Stimulated activated effector memory CD8-positive, alpha-beta T cell treated with anti-CD3 and anti-CD28 coated beads, Interleukin-12 subunit alpha, Interleukin-12 subunit beta, amount 100 ng/mL, for 72 hours (primary cell): ENCODE measurements around the gene BORCS6.

ENCODE experiments used
- ATAC-seq: fragments of 150-1000 bp; cut with Tn5 transposase; 2 replicates; pipeline ENCODE4 v1.10.0; 2021
- DNase-seq, 2 donors: peaks; one replicate each; pipeline ENCODE4 v3.0.0; 2021 to 2022; ENCODE audit warnings: low spot score in 2 of 2
- H3K27ac Mint-ChIP-seq: one replicate; pipeline ENCODE4 v1.8.0; 2022; ENCODE audit warnings: mild to moderate bottlenecking, mixed read lengths
- H3K36me3 Mint-ChIP-seq: one replicate; pipeline ENCODE4 v1.8.0; 2022; ENCODE audit warnings: mild to moderate bottlenecking, mixed read lengths
- H3K4me1 Mint-ChIP-seq: one replicate; pipeline ENCODE4 v1.8.0; 2022; ENCODE audit warnings: mixed read lengths
- H3K4me3 Mint-ChIP-seq: one replicate; pipeline ENCODE4 v1.8.0; 2022; ENCODE audit warnings: mild to moderate bottlenecking, mixed read lengths
- H3K9me3 Mint-ChIP-seq: one replicate; pipeline ENCODE4 v1.8.0; 2022; ENCODE audit warnings: mixed read lengths

The BORCS6 gene

DNA sequence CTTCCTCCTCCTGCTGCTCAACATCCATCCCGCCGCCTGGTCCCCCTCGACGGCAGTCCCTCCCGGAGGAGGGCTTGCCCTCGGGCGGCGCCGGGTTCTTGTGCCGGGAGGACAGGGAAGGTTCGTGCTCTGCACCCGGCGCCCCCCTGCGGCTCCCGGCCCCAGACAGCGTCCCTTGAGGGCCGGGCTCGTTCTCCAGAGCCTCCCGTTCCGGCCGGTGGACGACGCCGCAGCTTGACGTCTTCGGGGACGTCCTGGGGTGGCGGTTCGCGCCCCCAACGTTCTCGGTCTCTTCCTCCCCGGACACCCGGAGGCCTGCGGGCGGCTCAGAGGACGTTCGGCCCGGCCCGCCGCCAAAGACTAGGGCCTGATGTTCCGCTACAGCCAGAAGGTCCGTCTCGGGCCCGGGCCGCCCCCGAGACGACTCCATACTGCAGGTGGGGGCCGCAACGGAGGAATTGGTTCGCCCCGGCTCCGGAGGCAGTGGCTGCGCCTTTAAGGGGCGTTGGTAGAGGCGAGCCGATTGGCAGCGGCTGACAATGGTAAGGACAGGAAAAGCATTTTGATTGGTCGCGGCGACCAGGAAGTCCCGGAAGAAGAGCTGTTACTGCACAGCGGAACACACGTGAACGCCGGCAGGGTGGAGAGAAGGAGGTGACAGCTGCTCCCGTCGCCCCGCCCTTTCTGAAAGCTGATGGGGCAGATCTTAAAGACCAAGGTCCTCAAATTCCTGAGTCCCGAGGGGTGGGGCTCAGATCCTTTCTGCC lies at the start of gene BORCS6:
TSS of gene BORCS6 (minus strand) at position 470 of the 767 bp plus-strand sequence. CDS start at position 430, 40 bp downstream.
- H3K9me3 Mint-ChIP-seq: no peaks in the 10 kb centered on the region
- DNase-seq: peak; percentile 78 to 96
- H3K4me3 Mint-ChIP-seq: no peak within 1 kb of the TSS
- no peak within 1 kb of the TSS for H3K27ac Mint-ChIP-seq
- ATAC-seq: peak; percentile 77
- no peaks in the 10 kb centered on the region for H3K36me3 Mint-ChIP-seq
- peaks cover 12% of the 10 kb centered on the region for H3K4me1 Mint-ChIP-seq

DNA sequence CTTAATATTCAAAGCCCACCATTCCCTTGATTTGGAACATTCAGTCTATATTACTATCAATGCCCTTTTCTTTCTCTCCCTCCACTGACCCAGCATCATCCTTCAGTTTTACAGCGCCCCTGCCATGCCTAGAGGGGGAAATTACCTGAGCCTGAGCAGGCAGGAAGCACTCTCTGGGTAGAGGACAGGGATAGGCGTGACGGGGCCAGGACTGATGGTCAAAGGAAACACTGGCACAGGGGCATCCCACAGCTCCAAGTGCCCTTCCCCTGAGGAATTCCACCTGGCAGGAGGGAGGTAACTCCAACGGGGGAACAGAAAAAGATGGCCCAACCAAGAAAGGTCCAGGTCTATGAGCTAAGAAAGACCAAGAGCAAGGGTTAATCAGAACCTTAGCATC lies 47.9 kb upstream of the BORCS6 start:
- Mint-ChIP-seq H3K4me1 (peaks cover 25% of the 10 kb centered on the region), H3K9me3 (no peaks in the 10 kb centered on the region), H3K27ac (peak overlapping the region; percentile 20), H3K4me3 (no peak overlapping the region), H3K36me3 (peaks cover 100% of the 10 kb centered on the region)
- no peak for DNase-seq
- no peak for ATAC-seq

GRCh38 chr17:8237175-8237574 lies 47.2 kb upstream of the BORCS6 start:
- no peak for DNase-seq
- no peak overlapping the region for H3K4me3 Mint-ChIP-seq
- H3K36me3 Mint-ChIP-seq: peaks cover 100% of the 10 kb centered on the region
- H3K27ac Mint-ChIP-seq: peak overlapping the region; percentile 20
- ATAC-seq: no peak
- peaks cover 24% of the 10 kb centered on the region for H3K4me1 Mint-ChIP-seq
- H3K9me3 Mint-ChIP-seq: no peaks in the 10 kb centered on the region

- peaks cover 100% of the 10 kb centered on the region for H3K36me3 Mint-ChIP-seq
- H3K27ac Mint-ChIP-seq: peak overlapping the region; percentile 9
- no peaks in the 10 kb centered on the region for H3K9me3 Mint-ChIP-seq
- DNase-seq (no peak), ATAC-seq (no peak)
- H3K4me1 Mint-ChIP-seq: peaks cover 24% of the 10 kb centered on the region
- H3K4me3 Mint-ChIP-seq: no peak overlapping the region
Measured at GRCh38 chr17:8235676-8236075, 45.7 kb upstream of the BORCS6 start.

- ATAC-seq (no peak), DNase-seq (no peak)
- peaks cover 100% of the 10 kb centered on the region for H3K36me3 Mint-ChIP-seq
- H3K27ac Mint-ChIP-seq: peak overlapping the region; percentile 84
- no peaks in the 10 kb centered on the region for H3K9me3 Mint-ChIP-seq
- peaks cover 24% of the 10 kb centered on the region for H3K4me1 Mint-ChIP-seq
- H3K4me3 Mint-ChIP-seq: no peak overlapping the region
Measured at GRCh38 chr17:8234361-8235270, 44.6 kb upstream of the BORCS6 start.

DNA sequence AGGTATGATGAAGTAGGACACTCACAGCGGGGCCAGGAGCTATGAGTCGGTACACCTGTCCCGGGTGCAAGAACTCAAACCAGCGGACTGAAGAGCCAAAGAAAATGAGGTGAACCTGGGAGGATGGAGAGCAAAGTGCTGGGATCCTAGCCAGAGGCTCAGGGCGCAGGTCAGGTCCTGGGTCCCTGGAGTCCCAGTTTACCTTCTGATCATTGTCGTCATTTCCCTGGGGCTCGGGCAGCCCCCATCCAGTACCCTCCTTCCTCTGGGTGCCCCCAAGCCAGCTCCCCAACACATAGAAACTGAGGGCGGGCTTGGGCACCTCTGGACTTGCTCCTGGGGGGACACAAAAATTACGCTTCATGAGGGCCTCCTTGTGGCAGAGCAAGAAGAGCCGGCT lies 41.7 kb upstream of the BORCS6 start:
- H3K36me3 Mint-ChIP-seq: peaks cover 100% of the 10 kb centered on the region
- DNase-seq: no peak
- H3K9me3 Mint-ChIP-seq: no peaks in the 10 kb centered on the region
- H3K27ac Mint-ChIP-seq: no peak overlapping the region
- no peak overlapping the region for H3K4me3 Mint-ChIP-seq
- H3K4me1 Mint-ChIP-seq: peaks cover 25% of the 10 kb centered on the region
- no peak for ATAC-seq

DNA sequence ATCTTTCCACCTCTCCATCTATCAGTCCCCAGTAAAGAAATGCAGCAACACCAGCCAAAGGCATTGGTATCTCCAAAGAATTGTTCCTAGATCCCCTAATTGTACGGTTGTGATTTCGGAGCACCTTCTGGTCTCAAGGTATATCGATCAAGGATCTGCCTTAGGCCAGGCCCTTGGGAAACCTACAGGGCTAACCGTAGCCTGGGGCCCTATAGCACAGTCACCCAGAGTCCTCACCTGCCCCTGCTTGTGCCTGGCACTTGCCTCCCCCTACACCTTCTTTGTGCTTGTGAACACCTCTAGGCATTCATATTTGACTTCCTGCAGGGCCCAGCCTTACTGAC lies 37.2 kb upstream of the BORCS6 start:
- no peak for ATAC-seq
- Mint-ChIP-seq H3K9me3 (no peaks in the 10 kb centered on the region), H3K4me1 (peaks cover 45% of the 10 kb centered on the region), H3K27ac (peak overlapping the region; percentile 93), H3K36me3 (peaks cover 92% of the 10 kb centered on the region), H3K4me3 (peak overlapping the region; percentile 52)
- DNase-seq: peak in 1 of 2 donors; percentile 62

GRCh38 chr17:8226536-8227237 lies 36.7 kb upstream of the BORCS6 start:
- Mint-ChIP-seq H3K27ac (peak overlapping the region; percentile 93), H3K36me3 (peaks cover 92% of the 10 kb centered on the region)
- peak; percentile 15 to 86 for DNase-seq

DNA sequence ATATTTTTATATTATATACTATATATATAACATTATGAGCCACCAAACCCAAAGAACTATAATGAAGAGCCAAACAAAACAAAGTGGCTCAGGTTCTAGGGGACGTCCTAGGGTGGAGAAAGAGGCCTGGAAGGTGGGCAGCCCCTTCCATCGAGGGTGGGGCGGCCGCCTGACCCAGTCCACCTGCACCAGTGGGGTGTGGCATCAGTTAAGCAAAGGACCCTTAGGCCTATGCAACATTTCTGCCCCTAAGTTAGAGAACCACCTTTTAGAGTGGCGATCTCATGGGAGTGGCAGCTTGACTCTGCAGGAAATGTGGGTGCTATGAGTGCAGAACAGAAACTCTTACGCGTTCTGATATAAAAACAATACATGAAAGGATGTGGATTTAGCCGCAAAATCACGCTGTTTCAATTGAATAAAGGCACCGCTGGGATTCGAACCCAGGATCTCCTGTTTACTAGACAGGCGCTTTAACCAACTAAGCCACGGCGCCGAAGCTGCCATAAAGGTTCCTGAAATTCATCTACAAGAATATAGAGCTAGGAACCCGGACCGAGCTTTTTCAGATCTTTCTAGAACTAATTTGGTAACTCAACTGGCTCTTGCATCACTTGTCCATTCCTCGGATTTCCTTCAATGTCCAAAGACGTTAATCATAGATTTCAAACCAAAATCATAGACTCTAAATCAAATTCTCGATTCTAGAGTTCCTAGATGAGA lies 36.0 kb upstream of the BORCS6 start:
- peaks cover 57% of the 10 kb centered on the region for H3K4me1 Mint-ChIP-seq
- H3K9me3 Mint-ChIP-seq: no peaks in the 10 kb centered on the region
- peak overlapping the region; percentile 52 for H3K4me3 Mint-ChIP-seq
- DNase-seq (peak; percentile 51 to 91), ATAC-seq (no peak)
- peak overlapping the region; percentile 93 for H3K27ac Mint-ChIP-seq
- peaks cover 92% of the 10 kb centered on the region for H3K36me3 Mint-ChIP-seq

More at GRCh38 chr17:8226536-8227237, 36.7 kb upstream of the BORCS6 start:
- Mint-ChIP-seq H3K9me3 (no peaks in the 10 kb centered on the region), H3K4me1 (peaks cover 50% of the 10 kb centered on the region), H3K4me3 (peak overlapping the region; percentile 52)
- ATAC-seq: no peak

DNA sequence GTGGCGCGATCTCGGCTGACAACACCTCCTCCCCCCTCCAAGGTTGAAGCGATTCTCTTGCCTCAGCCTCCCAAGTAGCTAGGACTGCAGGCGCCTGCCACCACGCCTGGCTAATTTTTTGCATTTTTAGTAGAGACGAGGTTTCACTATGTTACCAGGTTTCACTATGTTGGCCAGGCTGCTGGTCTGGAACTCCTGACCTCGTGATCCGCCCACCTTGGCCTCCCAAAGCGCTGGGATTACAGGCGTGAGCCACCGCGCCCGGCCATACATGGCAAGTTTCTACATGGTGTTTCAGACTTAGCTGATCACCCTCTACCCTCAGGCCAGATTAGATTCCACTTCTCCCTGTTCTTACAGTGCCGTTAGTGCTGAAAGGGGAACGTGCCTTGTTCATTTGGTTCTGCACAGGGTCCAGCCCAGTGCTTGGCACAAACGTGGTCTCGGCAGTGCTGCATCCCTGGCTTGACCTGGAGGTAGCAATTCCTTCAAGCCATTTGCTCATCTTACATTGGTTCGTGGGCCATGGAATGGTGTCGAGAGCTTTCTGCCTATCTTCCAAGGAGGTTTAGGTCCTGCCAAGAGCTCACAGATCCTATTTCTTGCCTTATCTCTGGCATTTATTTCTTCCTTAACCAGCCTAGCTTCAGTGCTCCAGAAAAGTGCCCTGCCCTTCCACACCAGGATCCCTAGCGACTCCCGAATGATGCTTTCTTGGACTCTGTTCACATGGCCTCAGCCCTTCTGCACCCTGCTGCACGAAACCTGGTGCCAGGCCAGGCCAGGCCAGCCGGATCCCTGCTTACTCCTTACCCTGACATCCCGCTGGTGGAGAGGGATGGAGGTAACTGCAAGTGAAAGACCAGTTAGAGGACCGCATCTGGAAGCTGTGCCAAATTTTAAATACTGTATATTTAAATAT lies 35.2 kb upstream of the BORCS6 start:
- DNase-seq (no peak), ATAC-seq (no peak)
- H3K4me3 Mint-ChIP-seq: peak overlapping the region; percentile 95
- H3K4me1 Mint-ChIP-seq: peaks cover 63% of the 10 kb centered on the region
- H3K27ac Mint-ChIP-seq: peak overlapping the region; percentile 100
- H3K36me3 Mint-ChIP-seq: peaks cover 92% of the 10 kb centered on the region
- H3K9me3 Mint-ChIP-seq: no peaks in the 10 kb centered on the region

DNA sequence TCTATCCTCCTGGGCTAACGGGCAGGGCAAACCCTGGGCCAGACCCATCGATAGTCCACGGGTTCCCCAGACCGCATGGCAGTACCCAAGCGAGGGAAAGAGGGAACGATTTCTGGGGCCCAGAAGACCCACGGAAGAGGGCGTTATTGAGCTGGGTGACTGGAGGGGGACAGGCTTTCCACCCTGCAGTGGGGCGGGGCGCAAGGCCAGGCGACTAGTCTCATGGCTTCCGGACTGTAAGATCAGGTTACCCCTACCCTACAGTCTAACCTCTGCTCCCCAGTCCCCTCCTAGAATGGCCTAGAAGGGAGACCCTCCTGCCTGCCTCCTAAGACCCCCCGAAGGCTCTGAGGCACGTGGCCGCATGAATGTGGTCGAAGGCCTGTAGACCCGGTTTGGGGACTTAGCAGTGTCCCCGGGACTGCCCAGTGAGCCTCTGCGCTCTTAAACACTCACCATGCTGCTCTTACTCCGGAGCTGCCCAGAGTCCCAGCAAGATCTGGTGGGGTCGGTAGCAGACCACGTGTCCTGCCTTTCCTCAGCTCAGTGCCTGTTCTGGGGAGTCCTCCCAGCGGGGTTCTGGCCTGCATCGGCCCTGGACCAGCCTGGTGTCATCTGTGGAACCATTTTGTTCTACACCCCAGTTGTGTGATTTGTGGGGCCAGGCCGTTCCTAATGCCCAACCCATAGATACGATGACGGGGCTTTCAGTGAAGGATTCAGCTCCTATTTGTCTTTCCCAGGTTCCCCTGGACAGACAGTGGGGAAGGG lies 33.6 kb upstream of the BORCS6 start:
- peak; percentile 6 for ATAC-seq
- Mint-ChIP-seq H3K4me1 (peaks cover 68% of the 10 kb centered on the region), H3K4me3 (peak overlapping the region; percentile 95), H3K36me3 (peaks cover 85% of the 10 kb centered on the region), H3K9me3 (no peaks in the 10 kb centered on the region), H3K27ac (peak overlapping the region; percentile 100)
- DNase-seq: peak; percentile 22 to 81

- peak; percentile 89 to 97 for DNase-seq
- Mint-ChIP-seq H3K36me3 (peaks cover 77% of the 10 kb centered on the region), H3K9me3 (no peaks in the 10 kb centered on the region), H3K4me1 (peaks cover 67% of the 10 kb centered on the region), H3K4me3 (peak overlapping the region; percentile 95), H3K27ac (peak overlapping the region; percentile 100)
- peak; percentile 63 for ATAC-seq
Measured at GRCh38 chr17:8222630-8223355, 32.8 kb upstream of the BORCS6 start.

- H3K27ac Mint-ChIP-seq: peak overlapping the region; percentile 100
- H3K4me1 Mint-ChIP-seq: peaks cover 62% of the 10 kb centered on the region
- no peak for DNase-seq
- H3K36me3 Mint-ChIP-seq: peaks cover 72% of the 10 kb centered on the region
- no peaks in the 10 kb centered on the region for H3K9me3 Mint-ChIP-seq
- peak; percentile 69 for ATAC-seq
- peak overlapping the region; percentile 95 for H3K4me3 Mint-ChIP-seq
Measured at GRCh38 chr17:8222380-8222629, 32.3 kb upstream of the BORCS6 start.
